Endothelial cell (in vitro differentiated cells): ENCODE data around the gene CUL7. TPM values are rescaled to one million over a fixed set of nuclear protein-coding genes. Genes with fewer than 3 reads are reported as not detected.
"Not testable (repeated sequence)": the region's sequence is repeated elsewhere in the genome, so short reads cannot be mapped to it uniquely, and the experiment has no call there.

ENCODE experiments used
- DNase-seq: peaks from one replicate; pipeline ENCODE4 v3.0.0; 2021; ENCODE audit warnings: low spot score
- H3K27ac Mint-ChIP-seq: one replicate; pipeline ENCODE4 v1.8.0; 2021; ENCODE audit warnings: mixed read lengths, inconsistent platforms; ENCODE audit not compliant: unreplicated experiment
- H3K27me3 Mint-ChIP-seq: one replicate; pipeline ENCODE4 v1.8.0; 2021; ENCODE audit warnings: mild to moderate bottlenecking, moderate library complexity, mixed read lengths, inconsistent platforms; ENCODE audit not compliant: unreplicated experiment
- H3K36me3 Mint-ChIP-seq: one replicate; pipeline ENCODE4 v1.8.0; 2021; ENCODE audit warnings: mild to moderate bottlenecking, low read depth, mixed read lengths, inconsistent platforms; ENCODE audit not compliant: unreplicated experiment
- H3K4me1 Mint-ChIP-seq: one replicate; pipeline ENCODE4 v1.8.0; 2021; ENCODE audit warnings: mild to moderate bottlenecking, mixed read lengths, inconsistent platforms; ENCODE audit not compliant: unreplicated experiment
- H3K4me3 Mint-ChIP-seq: one replicate; pipeline ENCODE4 v1.8.0; 2021; ENCODE audit warnings: mild to moderate bottlenecking, mixed read lengths, inconsistent platforms; ENCODE audit not compliant: unreplicated experiment
- H3K9me3 Mint-ChIP-seq: one replicate; pipeline ENCODE4 v1.8.0; 2021; ENCODE audit warnings: mixed read lengths, inconsistent platforms; ENCODE audit not compliant: unreplicated experiment
- total RNA-seq: library from RNA; stranded (reverse); fragmentation: NEBNext Ultra II Directional; extraction: Animal tissue kit (Norgen Biotek cat#: 25700); gene quantifications from one replicate; pipeline ENCODE4 v1.2.1, GENCODE V29; 2021; ENCODE audit not compliant: unreplicated experiment
- TF ChIP-seq, protein P1 (sequence below): fragments of 200-600 bp; sonication (generic); IDR thresholded peaks from one replicate; pipeline ENCODE4 v1.5.0; 2021; ENCODE audit warnings: antibody characterized with exemption; ENCODE audit not compliant: unreplicated experiment

CUL7 gene
- total RNA-seq, 1 donor from 2014 or later, result 42.2 TPM

DNA sequence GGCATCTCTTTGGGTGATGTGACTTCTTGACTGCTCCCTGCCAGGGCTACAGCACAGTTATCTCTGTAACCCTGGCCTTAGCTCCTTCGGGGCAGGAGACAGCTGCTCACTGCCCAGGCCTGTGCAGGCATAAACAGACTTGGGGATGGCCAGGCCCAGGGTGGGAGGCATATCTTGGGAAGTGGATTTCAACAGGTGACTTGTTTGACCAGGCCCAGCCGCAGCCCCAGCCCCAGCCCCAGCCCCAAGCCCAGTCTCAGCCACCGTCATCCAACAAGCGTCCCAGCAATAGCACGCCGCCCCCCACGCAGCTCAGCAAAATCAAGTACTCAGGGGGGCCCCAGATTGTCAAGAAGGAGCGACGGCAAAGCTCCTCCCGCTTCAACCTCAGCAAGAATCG is 47.4 kb downstream of the CUL7 start:
- H3K9me3 Mint-ChIP-seq, result no peaks in the 10 kb centered on the region
- no peak overlapping the region for H3K27ac Mint-ChIP-seq
- H3K27me3 Mint-ChIP-seq, result peaks cover 1% of the 10 kb centered on the region
- DNase-seq, result no peak
- H3K36me3 Mint-ChIP-seq, result peaks cover 30% of the 10 kb centered on the region
- peaks cover 4% of the 10 kb centered on the region for H3K4me1 Mint-ChIP-seq
- TF ChIP-seq, protein P1, sequence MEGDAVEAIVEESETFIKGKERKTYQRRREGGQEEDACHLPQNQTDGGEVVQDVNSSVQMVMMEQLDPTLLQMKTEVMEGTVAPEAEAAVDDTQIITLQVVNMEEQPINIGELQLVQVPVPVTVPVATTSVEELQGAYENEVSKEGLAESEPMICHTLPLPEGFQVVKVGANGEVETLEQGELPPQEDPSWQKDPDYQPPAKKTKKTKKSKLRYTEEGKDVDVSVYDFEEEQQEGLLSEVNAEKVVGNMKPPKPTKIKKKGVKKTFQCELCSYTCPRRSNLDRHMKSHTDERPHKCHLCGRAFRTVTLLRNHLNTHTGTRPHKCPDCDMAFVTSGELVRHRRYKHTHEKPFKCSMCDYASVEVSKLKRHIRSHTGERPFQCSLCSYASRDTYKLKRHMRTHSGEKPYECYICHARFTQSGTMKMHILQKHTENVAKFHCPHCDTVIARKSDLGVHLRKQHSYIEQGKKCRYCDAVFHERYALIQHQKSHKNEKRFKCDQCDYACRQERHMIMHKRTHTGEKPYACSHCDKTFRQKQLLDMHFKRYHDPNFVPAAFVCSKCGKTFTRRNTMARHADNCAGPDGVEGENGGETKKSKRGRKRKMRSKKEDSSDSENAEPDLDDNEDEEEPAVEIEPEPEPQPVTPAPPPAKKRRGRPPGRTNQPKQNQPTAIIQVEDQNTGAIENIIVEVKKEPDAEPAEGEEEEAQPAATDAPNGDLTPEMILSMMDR, result no peak
- no peak overlapping the region for H3K4me3 Mint-ChIP-seq

DNA sequence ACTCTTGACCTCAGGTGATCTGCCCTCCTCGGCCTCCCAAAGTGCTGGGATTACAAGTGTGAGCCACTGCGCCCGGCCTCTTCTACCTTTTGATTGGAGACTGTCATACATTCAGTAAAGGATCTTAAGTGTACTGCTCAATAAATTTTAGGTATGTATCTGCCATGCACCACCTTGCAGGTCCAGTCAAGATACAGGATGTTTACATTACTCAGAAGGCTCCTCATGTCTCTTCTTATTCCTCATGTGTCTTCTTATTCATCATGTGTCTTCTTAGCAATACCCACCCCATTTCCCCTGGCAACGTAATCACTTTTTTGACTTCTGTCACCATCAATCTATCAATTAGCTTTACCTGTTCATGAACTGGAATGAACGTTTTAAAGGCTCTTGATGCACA is 47.8 kb downstream of the CUL7 start:
- H3K9me3 Mint-ChIP-seq, result no peaks in the 10 kb centered on the region
- TF ChIP-seq, protein P1, result no peak
- H3K27me3 Mint-ChIP-seq, result no peaks in the 10 kb centered on the region
- no peak for DNase-seq
- no peak overlapping the region for H3K4me3 Mint-ChIP-seq
- H3K27ac Mint-ChIP-seq, result no peak overlapping the region
- peaks cover 28% of the 10 kb centered on the region for H3K36me3 Mint-ChIP-seq
- peaks cover 4% of the 10 kb centered on the region for H3K4me1 Mint-ChIP-seq

DNA sequence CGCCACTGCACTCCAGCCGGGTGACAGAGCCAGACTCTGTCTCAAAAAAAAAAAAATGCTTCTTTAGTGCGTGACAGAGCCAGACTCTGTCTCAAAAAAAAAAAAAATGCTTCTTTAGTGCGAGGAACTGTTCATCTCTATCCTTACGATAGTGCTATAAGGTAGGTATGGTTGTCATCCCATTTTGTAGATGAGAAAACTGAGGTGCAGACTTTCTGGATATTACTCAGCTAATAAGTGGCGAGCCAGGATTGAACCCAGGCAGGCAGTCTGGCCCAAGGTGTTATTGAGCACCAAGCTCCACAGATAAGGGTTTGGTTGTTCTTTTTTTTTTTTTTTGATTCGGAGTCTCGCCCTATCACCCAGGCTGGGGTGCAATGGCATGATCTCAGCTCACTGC is 51.8 kb downstream of the CUL7 start:
- DNase-seq, result no peak
- H3K27ac Mint-ChIP-seq, result no peak overlapping the region
- no peaks in the 10 kb centered on the region for H3K4me1 Mint-ChIP-seq
- H3K27me3 Mint-ChIP-seq, result no peaks in the 10 kb centered on the region
- H3K36me3 Mint-ChIP-seq, result no peaks in the 10 kb centered on the region
- no peaks in the 10 kb centered on the region for H3K9me3 Mint-ChIP-seq
- TF ChIP-seq, protein P1, result no peak
- H3K4me3 Mint-ChIP-seq, result no peak overlapping the region

DNA sequence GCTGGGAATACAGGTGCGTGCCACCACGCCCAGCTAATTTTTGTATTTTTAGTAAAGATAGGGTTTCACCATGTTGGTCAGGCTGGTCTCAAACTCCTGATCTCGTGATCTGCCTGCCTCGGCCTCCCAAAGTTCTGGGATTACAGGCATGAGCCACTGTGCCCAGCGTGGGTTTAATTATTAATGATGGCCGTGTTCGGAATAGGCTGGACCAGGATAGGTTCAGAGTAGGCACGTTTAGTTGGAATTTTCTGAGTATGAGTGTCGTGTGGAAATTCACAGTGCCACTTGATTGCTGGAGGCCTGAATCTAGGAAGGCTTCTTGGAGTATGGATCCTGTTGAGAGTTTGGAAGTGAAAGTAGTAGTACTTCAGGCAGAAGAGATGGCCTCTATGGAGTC is 55.4 kb downstream of the CUL7 start:
- H3K36me3 Mint-ChIP-seq, H3K27ac Mint-ChIP-seq, H3K4me1 Mint-ChIP-seq, H3K9me3 Mint-ChIP-seq, H3K4me3 Mint-ChIP-seq, DNase-seq, H3K27me3 Mint-ChIP-seq: not testable (repeated sequence)

DNA sequence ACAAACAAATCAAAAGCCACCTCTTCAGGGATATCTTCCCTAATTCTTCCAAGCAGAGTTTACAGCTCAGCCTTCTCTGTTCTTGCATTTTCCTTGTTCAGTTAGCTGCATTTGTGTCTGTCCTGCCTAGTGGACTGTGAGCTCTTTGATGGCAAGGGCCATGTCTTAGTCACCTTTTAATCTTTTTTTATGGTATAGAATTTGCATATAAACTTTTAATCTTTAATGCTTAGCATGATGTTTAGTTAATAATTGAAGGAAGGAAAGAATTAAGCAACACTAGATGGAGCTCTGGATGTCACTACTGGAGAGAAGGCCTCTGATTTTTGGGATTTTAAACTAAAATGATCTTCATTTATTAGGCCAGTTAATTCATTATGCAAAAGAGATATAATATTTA is 57.1 kb downstream of the CUL7 start:
- H3K4me3 Mint-ChIP-seq, result no peak overlapping the region
- H3K4me1 Mint-ChIP-seq, result no peaks in the 10 kb centered on the region
- H3K27me3 Mint-ChIP-seq, result peaks cover 3% of the 10 kb centered on the region
- peaks cover 5% of the 10 kb centered on the region for H3K36me3 Mint-ChIP-seq
- H3K27ac Mint-ChIP-seq, result peak overlapping the region; percentile 63
- TF ChIP-seq, protein P1, result no peak
- DNase-seq, result no peak
- H3K9me3 Mint-ChIP-seq, result no peaks in the 10 kb centered on the region

DNA sequence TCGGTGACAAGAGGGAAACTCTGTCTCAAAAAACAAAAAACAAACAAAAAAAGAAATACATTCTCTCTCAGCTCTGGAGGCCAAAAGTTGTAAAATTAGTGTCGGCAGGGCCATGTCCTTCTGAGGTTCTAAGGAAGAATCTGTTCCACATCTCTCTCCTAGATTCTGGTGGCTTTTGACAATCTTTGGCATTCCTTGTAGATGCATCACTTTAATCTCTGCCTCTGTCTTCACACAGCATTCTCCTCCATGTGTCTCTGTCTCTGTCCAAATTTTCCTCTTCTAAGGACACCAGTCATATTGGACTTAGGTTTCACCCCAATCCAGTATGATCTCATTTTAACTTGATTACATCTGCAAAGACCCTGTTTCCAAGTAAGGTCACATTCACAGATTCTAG is 60.2 kb downstream of the CUL7 start:
- H3K36me3 Mint-ChIP-seq, result peaks cover 17% of the 10 kb centered on the region
- no peak overlapping the region for H3K4me3 Mint-ChIP-seq
- H3K27ac Mint-ChIP-seq, result peak overlapping the region; percentile 21
- no peak for DNase-seq
- peaks cover under 1% of the 10 kb centered on the region for H3K4me1 Mint-ChIP-seq
- no peaks in the 10 kb centered on the region for H3K9me3 Mint-ChIP-seq
- peaks cover 3% of the 10 kb centered on the region for H3K27me3 Mint-ChIP-seq
- TF ChIP-seq, protein P1, result no peak
